Measurements from ENCODE around the gene INTS3. TPM values are rescaled to one million over a fixed set of nuclear protein-coding genes. Genes with fewer than 3 reads are reported as not detected.

Gene INTS3
- total and polyA plus RNA-seq, 2 of the 8 experiments (the other 6 are each of a cell fraction or from before 2014, with no cell fraction given), result 66.8 to 93.2 TPM

- Histone ChIP-seq H2BK5ac (ENCODE audit: low read depth, low read length) (no peak overlapping the region), H3K4me3 (ENCODE audit: extremely low read depth in 1 of 4, insufficient read depth in 2 of 4, low read depth in 3 of 4, low read length in 4 of 4) (no peak overlapping the region), H3K9me3 (ENCODE audit: insufficient read depth in 2 of 2, low read depth in 1 of 2, low read length in 1 of 2) (no peaks in the 10 kb centered on the region), H2BK120ac (replicated peaks; ENCODE audit: low read depth, low read length) (no peak overlapping the region), H3K79me2 (ENCODE audit: control insufficient read depth in 1 of 2, insufficient read depth in 2 of 2, low read length in 2 of 2) (peaks cover 0 to 11% of the 10 kb centered on the region in 2 experiments; a peak in 2 of 4 replicates), H3K9ac (replicated peaks in 1 of 4; ENCODE audit: extremely low read depth in 1 of 4, low read depth in 3 of 4, low read length in 3 of 4) (no peak overlapping the region), H2AFZ (ENCODE audit: low read length) (no peak overlapping the region), H2AK5ac (ENCODE audit: low read depth, low read length) (no peak overlapping the region), H3K4ac (replicated peaks; ENCODE audit: insufficient read length, low read depth, low read length) (no peak overlapping the region), H4K91ac (replicated peaks; ENCODE audit: insufficient read length, low read length) (no peak overlapping the region), H3K4me1 (replicated peaks in 1 of 4; ENCODE audit: control insufficient read depth in 3 of 4, insufficient read depth in 4 of 4, low read length in 3 of 4) (peaks cover 6 to 40% (median 16%) of the 10 kb centered on the region in 4 experiments; a peak in 6 of 7 replicates), H3K14ac (ENCODE audit: insufficient read length) (no peak overlapping the region), H3K23me2 (ENCODE audit: low read depth, low read length) (no peaks in the 10 kb centered on the region; the same call in 1 of the 2 replicates), H2BK15ac (ENCODE audit: low read length) (no peak overlapping the region), H4K8ac (ENCODE audit: extremely low read depth, insufficient read depth, low read length) (no peak overlapping the region), H3K23ac (ENCODE audit: insufficient read length) (no peak overlapping the region), H3K4me2 (ENCODE audit: insufficient read depth in 1 of 2, low read depth in 2 of 2, low read length in 2 of 2) (no peak overlapping the region), H4K20me1 (replicated peaks in 1 of 2; ENCODE audit: control insufficient read depth in 1 of 2, insufficient read depth in 2 of 2, low read length in 2 of 2) (no peaks in the 10 kb centered on the region), H3K79me1 (ENCODE audit: low read depth, low read length) (no peaks in the 10 kb centered on the region), H3K18ac (ENCODE audit: extremely low read depth, low read length) (no peak overlapping the region), H3K27ac (ENCODE audit: low read depth, low read length) (no peak overlapping the region), H3K56ac (replicated peaks; ENCODE audit: insufficient read length, low read depth, low read length) (no peak overlapping the region), H2BK12ac (ENCODE audit: low read depth, low read length) (no peak overlapping the region), H4K5ac (ENCODE audit: insufficient read length, low read depth, low read length) (no peak overlapping the region), H3K36me3 (ENCODE audit: control insufficient read depth in 2 of 4, insufficient read depth in 4 of 4, low read length in 3 of 4) (peaks cover 9 to 38% (median 26%) of the 10 kb centered on the region in 4 experiments), H3K27me3 (replicated peaks in 1 of 4; ENCODE audit: control insufficient read depth in 3 of 4, extremely low read depth in 1 of 4, insufficient read depth in 3 of 4, low read length in 3 of 4) (peaks cover 0 to 2% (median 0%) of the 10 kb centered on the region in 4 experiments; a peak in 1 of 7 replicates), H2BK20ac (ENCODE audit: low read length) (no peak overlapping the region)
- CTCF ChIA-PET (ENCODE audit: partially characterized antibody), result interaction anchor here (1.3 to 2.8 kb wide), 2 partner anchors 10 to 13 kb away, joined by 3 to 9 read pairs; no protein-coding TSS in a partner anchor
- no peak for FAIRE-seq
- POLR2A ChIA-PET (ENCODE audit: partially characterized antibody), result interaction anchor here (1.0 to 5.2 kb wide), 4 partner anchors 10 to 42 kb away, joined by 3 to 60 read pairs (median 4); partner anchors contain the start of gene INTS3
- DNase-seq (ENCODE audit: low read depth in 1 of 2, low spot score in 2 of 2), result no peak
- 93% methylated on average over 2 of the region's 2 CpGs; no CpG with 5 or more reads in 1 of the 2 experiments for WGBS, 2 experiments (ENCODE audit: extremely low coverage in 1 of 2, insufficient coverage in 1 of 2, insufficient read length in 1 of 2, insufficient replicate concordance in 2 of 2, low coverage in 1 of 2, low lambda C conversion rate in 2 of 2, missing lambda C conversion rate in 1 of 2)
- TF ChIP-seq SP1 (IDR thresholded peaks at IDR 0.05; ENCODE audit: low read depth, low read length) (no peak), SIRT6 (IDR thresholded peaks at IDR 0.05; ENCODE audit: low read length) (no peak), CTBP2 (IDR thresholded peaks at IDR 0.05; ENCODE audit: borderline replicate concordance, insufficient read depth, insufficient read length, low read length) (no peak), TBP (IDR thresholded peaks at IDR 0.05; ENCODE audit: low read depth, low read length) (no peak), POLR2A (IDR thresholded peaks at IDR 0.05; ENCODE audit: control extremely low read depth in 1 of 2, low read depth in 2 of 2, low read length in 2 of 2) (no peak), NRF1 (IDR thresholded peaks at IDR 0.05; ENCODE audit: low read depth, low read length) (no peak), USF2 (IDR thresholded peaks at IDR 0.05; ENCODE audit: low read length) (no peak), SP4 (IDR thresholded peaks at IDR 0.05; ENCODE audit: low read length) (no peak), NANOG (IDR thresholded peaks at IDR 0.05; ENCODE audit: insufficient read depth, low read depth, low read length, poor library complexity, severe bottlenecking) (no peak), TAF1 (IDR thresholded peaks at IDR 0.05; ENCODE audit: low read depth, low read length) (no peak), RNF2 (IDR thresholded peaks at IDR 0.05; ENCODE audit: borderline replicate concordance, low read depth, low read length, missing control alignments, poor library complexity, severe bottlenecking) (no peak), EGR1 (IDR thresholded peaks at IDR 0.05; ENCODE audit: borderline replicate concordance, low read depth, low read length) (no peak), KDM4A (IDR thresholded peaks at IDR 0.05; ENCODE audit: low read depth, low read length, severe bottlenecking) (no peak)
These were observed 14.1 kb downstream of the INTS3 start for GRCh38 chr1:153741986-153742385.

Data from H1 (cell line).